ENCODE measurements around the gene ATF4. TPM values are rescaled to one million over a fixed set of nuclear protein-coding genes. Genes with fewer than 3 reads are reported as not detected.

ATF4 gene
- total RNA-seq, 1 donor from 2014 or later, result 508 TPM

GRCh38 chr22:39536711-39537110 lies 16.3 kb downstream of the ATF4 start:
- no peak overlapping the region for H2AFZ ChIP-seq (ENCODE audit: low read depth, low read length)
- H4K20me1 ChIP-seq (ENCODE audit: insufficient read depth, low read length), result peaks cover 4% of the 10 kb centered on the region
- no peak overlapping the region for H3K4me3 Mint-ChIP-seq (ENCODE audit: unreplicated experiment)
- no peaks in the 10 kb centered on the region for H3K36me3 Mint-ChIP-seq (ENCODE audit: low read depth, unreplicated experiment)
- peaks cover 10% of the 10 kb centered on the region for H3K27me3 Mint-ChIP-seq (ENCODE audit: low read depth, unreplicated experiment)
- FAIRE-seq, result no peak
- peaks cover 9% of the 10 kb centered on the region for H3K79me2 ChIP-seq (ENCODE audit: insufficient read depth, low read length)
- no peak for DNase-seq (ENCODE audit: low read depth)
- no peak for TF ChIP-seq EZH2 (IDR thresholded peaks at IDR 0.05; ENCODE audit: insufficient read depth, low read length)
- TF ChIP-seq CTCF (IDR thresholded peaks at IDR 0.05; ENCODE audit: insufficient read depth, low read depth, low read length), result no peak
- no peak overlapping the region for H3K9ac ChIP-seq (ENCODE audit: low read length)
- H3K27me3 ChIP-seq (ENCODE audit: insufficient read depth, low read length), result no peaks in the 10 kb centered on the region
- H3K27ac Mint-ChIP-seq (ENCODE audit: unreplicated experiment), result no peak overlapping the region
- H3K4me2 ChIP-seq (ENCODE audit: low read length), result no peak overlapping the region
- H3K9me3 ChIP-seq (ENCODE audit: insufficient read depth, low read depth, low read length), result no peaks in the 10 kb centered on the region
- H3K36me3 ChIP-seq (ENCODE audit: insufficient read depth, low read length), result no peaks in the 10 kb centered on the region
- H3K9me3 Mint-ChIP-seq (ENCODE audit: unreplicated experiment), result no peaks in the 10 kb centered on the region
- H3K27ac ChIP-seq (ENCODE audit: low read depth, low read length), result no peak overlapping the region
- H3K4me1 Mint-ChIP-seq (ENCODE audit: low read depth, unreplicated experiment), result peaks cover 4% of the 10 kb centered on the region
- peaks cover 11% of the 10 kb centered on the region for H3K4me1 ChIP-seq (ENCODE audit: insufficient read depth, low read length)
- H3K4me3 ChIP-seq (ENCODE audit: insufficient read depth, low read depth, low read length), result no peak overlapping the region

GRCh38 chr22:39537975-39538374 lies 17.6 kb downstream of the ATF4 start:
- FAIRE-seq (no peak), DNase-seq (ENCODE audit: low read depth) (no peak)
- H3K9me3 ChIP-seq (ENCODE audit: insufficient read depth, low read depth, low read length), result no peaks in the 10 kb centered on the region
- TF ChIP-seq EZH2 (IDR thresholded peaks at IDR 0.05; ENCODE audit: insufficient read depth, low read length) (no peak), CTCF (IDR thresholded peaks at IDR 0.05; ENCODE audit: insufficient read depth, low read depth, low read length) (no peak)
- no peaks in the 10 kb centered on the region for H3K36me3 ChIP-seq (ENCODE audit: insufficient read depth, low read length)
- Mint-ChIP-seq H3K4me3 (ENCODE audit: unreplicated experiment) (no peak overlapping the region), H3K9me3 (ENCODE audit: unreplicated experiment) (no peaks in the 10 kb centered on the region), H3K27me3 (ENCODE audit: low read depth, unreplicated experiment) (peaks cover 18% of the 10 kb centered on the region), H3K4me1 (ENCODE audit: low read depth, unreplicated experiment) (no peaks in the 10 kb centered on the region), H3K27ac (ENCODE audit: unreplicated experiment) (no peak overlapping the region), H3K36me3 (ENCODE audit: low read depth, unreplicated experiment) (peaks cover 1% of the 10 kb centered on the region)
- no peak overlapping the region for H3K27ac ChIP-seq (ENCODE audit: low read depth, low read length)
- no peak overlapping the region for H3K9ac ChIP-seq (ENCODE audit: low read length)
- no peaks in the 10 kb centered on the region for H4K20me1 ChIP-seq (ENCODE audit: insufficient read depth, low read length)
- no peaks in the 10 kb centered on the region for H3K27me3 ChIP-seq (ENCODE audit: insufficient read depth, low read length)
- H3K4me1 ChIP-seq (ENCODE audit: insufficient read depth, low read length), result peaks cover 7% of the 10 kb centered on the region
- no peak overlapping the region for H3K4me2 ChIP-seq (ENCODE audit: low read length)
- no peak overlapping the region for H3K4me3 ChIP-seq (ENCODE audit: insufficient read depth, low read depth, low read length)
- no peaks in the 10 kb centered on the region for H3K79me2 ChIP-seq (ENCODE audit: insufficient read depth, low read length)
- H2AFZ ChIP-seq (ENCODE audit: low read depth, low read length), result no peak overlapping the region

- H3K4me3 ChIP-seq (ENCODE audit: insufficient read depth, low read depth, low read length), result no peak overlapping the region
- TF ChIP-seq CTCF (IDR thresholded peaks at IDR 0.05; ENCODE audit: insufficient read depth, low read depth, low read length) (peak; percentile 45), EZH2 (IDR thresholded peaks at IDR 0.05; ENCODE audit: insufficient read depth, low read length) (no peak)
- H4K20me1 ChIP-seq (ENCODE audit: insufficient read depth, low read length), result no peaks in the 10 kb centered on the region
- Mint-ChIP-seq H3K27me3 (ENCODE audit: low read depth, unreplicated experiment) (peaks cover 44% of the 10 kb centered on the region), H3K4me1 (ENCODE audit: low read depth, unreplicated experiment) (peaks cover 12% of the 10 kb centered on the region), H3K36me3 (ENCODE audit: low read depth, unreplicated experiment) (peaks cover 1% of the 10 kb centered on the region), H3K27ac (ENCODE audit: unreplicated experiment) (no peak overlapping the region), H3K4me3 (ENCODE audit: unreplicated experiment) (no peak overlapping the region), H3K9me3 (ENCODE audit: unreplicated experiment) (no peaks in the 10 kb centered on the region)
- no peak for DNase-seq (ENCODE audit: low read depth)
- H3K4me1 ChIP-seq (ENCODE audit: insufficient read depth, low read length), result peaks cover 3% of the 10 kb centered on the region
- no peak for FAIRE-seq
- no peaks in the 10 kb centered on the region for H3K9me3 ChIP-seq (ENCODE audit: insufficient read depth, low read depth, low read length)
- no peaks in the 10 kb centered on the region for H3K36me3 ChIP-seq (ENCODE audit: insufficient read depth, low read length)
- no peak overlapping the region for H2AFZ ChIP-seq (ENCODE audit: low read depth, low read length)
- H3K4me2 ChIP-seq (ENCODE audit: low read length), result no peak overlapping the region
- no peak overlapping the region for H3K27ac ChIP-seq (ENCODE audit: low read depth, low read length)
- no peak overlapping the region for H3K9ac ChIP-seq (ENCODE audit: low read length)
- peaks cover 4% of the 10 kb centered on the region for H3K27me3 ChIP-seq (ENCODE audit: insufficient read depth, low read length)
- H3K79me2 ChIP-seq (ENCODE audit: insufficient read depth, low read length), result no peaks in the 10 kb centered on the region
Observed at GRCh38 chr22:39543095-39543494, 22.7 kb downstream of the ATF4 start.
